ENCODE results near the gene KRTAP9-4. TPM values are rescaled to one million over a fixed set of nuclear protein-coding genes. Genes with fewer than 3 reads are reported as not detected.
"Not testable (repeated sequence)": the region's sequence is repeated elsewhere in the genome, so short reads cannot be mapped to it uniquely, and the experiment has no call there.

Gene KRTAP9-4
- total RNA-seq (2014; rRNA removed; shearing (Covaris generic)), result not detected in 2 replicates

DNA sequence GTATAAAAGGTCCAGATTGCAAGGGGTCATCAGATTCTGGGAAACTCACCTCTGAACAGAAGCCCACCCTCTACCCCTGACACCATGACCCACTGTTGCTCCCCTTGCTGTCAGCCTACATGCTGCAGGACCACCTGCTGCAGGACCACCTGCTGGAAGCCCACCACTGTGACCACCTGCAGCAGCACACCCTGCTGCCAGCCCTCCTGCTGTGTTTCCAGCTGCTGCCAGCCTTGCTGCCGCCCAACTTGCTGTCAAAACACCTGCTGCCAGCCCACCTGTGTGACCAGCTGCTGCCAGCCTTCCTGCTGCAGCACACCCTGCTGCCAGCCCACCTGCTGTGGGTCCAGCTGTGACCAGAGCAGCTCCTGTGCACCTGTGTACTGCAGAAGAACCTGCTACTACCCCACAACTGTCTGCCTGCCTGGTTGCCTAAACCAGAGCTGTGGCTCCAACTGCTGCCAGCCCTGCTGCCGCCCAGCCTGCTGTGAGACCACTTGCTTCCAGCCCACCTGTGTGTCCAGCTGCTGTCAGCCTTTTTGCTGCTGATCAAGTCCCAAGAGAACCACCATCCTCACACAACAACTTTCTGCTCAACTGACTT lies at the start of gene KRTAP9-4:
Gene KRTAP9-4, plus strand, starts transcription at position 51 of the 604 bp plus-strand sequence. Its CDS starts 34 bp downstream, at position 85.
- H3K4me3 ChIP-seq (ENCODE audit: insufficient read depth, low read depth, low read length); H3K27me3 ChIP-seq (ENCODE audit: control insufficient read depth, insufficient read depth, low read length); DNase-seq; H3K36me3 ChIP-seq (replicated peaks; ENCODE audit: control insufficient read depth, insufficient read depth, low read length): not testable (repeated sequence)

GRCh38 chr17:41211845-41212466 lies 37.5 kb upstream of the KRTAP9-4 start:
- Histone ChIP-seq H3K4me3 (ENCODE audit: insufficient read depth, low read depth, low read length) (no peak overlapping the region), H3K27me3 (ENCODE audit: control insufficient read depth, insufficient read depth, low read length) (no peaks in the 10 kb centered on the region), H3K36me3 (replicated peaks; ENCODE audit: control insufficient read depth, insufficient read depth, low read length) (no peaks in the 10 kb centered on the region)
- DNase-seq, result no peak

- Histone ChIP-seq H3K36me3 (replicated peaks; ENCODE audit: control insufficient read depth, insufficient read depth, low read length) (no peaks in the 10 kb centered on the region), H3K4me3 (ENCODE audit: insufficient read depth, low read depth, low read length) (no peak overlapping the region), H3K27me3 (ENCODE audit: control insufficient read depth, insufficient read depth, low read length) (no peaks in the 10 kb centered on the region)
- no peak for DNase-seq
These were observed 36.8 kb upstream of the KRTAP9-4 start for GRCh38 chr17:41212524-41213169.

DNA sequence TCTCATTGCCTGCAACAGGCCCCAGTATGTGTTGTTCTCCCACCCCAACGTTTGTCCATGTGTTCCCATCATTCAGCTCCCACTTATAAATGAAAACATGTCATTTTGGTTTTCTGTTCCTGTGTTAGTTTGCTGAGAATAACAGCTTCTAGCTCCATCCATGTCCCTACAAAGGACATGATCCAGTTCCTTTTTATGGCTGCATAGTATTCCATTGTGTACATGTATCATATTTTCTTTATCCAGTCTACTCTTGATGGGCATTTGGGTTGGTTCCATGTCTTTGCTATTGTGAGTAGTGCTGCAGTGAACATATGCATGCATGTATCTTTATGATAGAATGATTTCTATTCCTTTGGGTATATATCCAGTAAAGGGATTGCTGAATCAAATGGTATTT lies 33.8 kb upstream of the KRTAP9-4 start:
- no peaks in the 10 kb centered on the region for H3K27me3 ChIP-seq (ENCODE audit: control insufficient read depth, insufficient read depth, low read length)
- H3K4me3 ChIP-seq (ENCODE audit: insufficient read depth, low read depth, low read length), result no peak overlapping the region
- no peaks in the 10 kb centered on the region for H3K36me3 ChIP-seq (replicated peaks; ENCODE audit: control insufficient read depth, insufficient read depth, low read length)
- DNase-seq, result no peak

DNA sequence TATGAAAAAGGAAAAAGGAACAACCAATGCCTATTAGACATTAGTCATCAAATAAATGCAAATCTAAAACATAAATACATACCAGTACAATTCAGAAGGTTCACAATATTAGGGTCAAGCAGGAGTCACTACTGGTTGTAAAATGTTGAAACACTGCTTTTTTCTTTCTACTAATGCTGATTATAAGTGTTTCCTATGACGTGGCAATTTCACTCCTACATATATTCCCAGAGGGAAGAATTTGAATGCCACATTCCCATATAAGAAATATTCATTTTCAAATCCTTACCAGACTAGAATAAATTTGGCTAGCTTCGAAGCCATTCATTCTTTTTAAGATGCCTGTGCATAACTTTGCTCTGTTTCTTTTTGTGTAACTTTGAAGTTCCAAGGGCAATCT lies 25.7 kb upstream of the KRTAP9-4 start:
- DNase-seq, result no peak
- H3K4me3 ChIP-seq (ENCODE audit: insufficient read depth, low read depth, low read length), result no peak overlapping the region
- H3K36me3 ChIP-seq (replicated peaks; ENCODE audit: control insufficient read depth, insufficient read depth, low read length), result no peaks in the 10 kb centered on the region
- no peaks in the 10 kb centered on the region for H3K27me3 ChIP-seq (ENCODE audit: control insufficient read depth, insufficient read depth, low read length)

DNA sequence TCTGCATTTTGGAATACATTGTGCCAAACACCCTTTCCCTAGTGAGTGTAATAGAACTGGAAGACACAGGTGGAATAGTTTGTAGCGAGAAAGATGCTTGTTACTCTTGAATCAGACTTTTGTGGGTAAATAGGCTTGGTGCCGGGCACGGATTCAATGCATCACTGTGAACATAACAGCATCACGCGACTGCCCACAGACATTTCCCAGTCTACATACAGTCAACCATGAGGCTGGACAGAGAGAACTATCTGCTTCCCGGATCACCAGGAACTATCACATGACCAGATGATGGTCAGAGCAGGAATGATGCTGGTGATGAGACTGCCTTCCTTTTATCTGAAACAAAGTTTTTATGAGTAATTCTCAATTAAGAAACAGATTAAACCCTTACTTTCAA lies 23.4 kb upstream of the KRTAP9-4 start:
- H3K4me3 ChIP-seq (ENCODE audit: insufficient read depth, low read depth, low read length), result no peak overlapping the region
- H3K27me3 ChIP-seq (ENCODE audit: control insufficient read depth, insufficient read depth, low read length), result no peaks in the 10 kb centered on the region
- DNase-seq, result no peak

DNA sequence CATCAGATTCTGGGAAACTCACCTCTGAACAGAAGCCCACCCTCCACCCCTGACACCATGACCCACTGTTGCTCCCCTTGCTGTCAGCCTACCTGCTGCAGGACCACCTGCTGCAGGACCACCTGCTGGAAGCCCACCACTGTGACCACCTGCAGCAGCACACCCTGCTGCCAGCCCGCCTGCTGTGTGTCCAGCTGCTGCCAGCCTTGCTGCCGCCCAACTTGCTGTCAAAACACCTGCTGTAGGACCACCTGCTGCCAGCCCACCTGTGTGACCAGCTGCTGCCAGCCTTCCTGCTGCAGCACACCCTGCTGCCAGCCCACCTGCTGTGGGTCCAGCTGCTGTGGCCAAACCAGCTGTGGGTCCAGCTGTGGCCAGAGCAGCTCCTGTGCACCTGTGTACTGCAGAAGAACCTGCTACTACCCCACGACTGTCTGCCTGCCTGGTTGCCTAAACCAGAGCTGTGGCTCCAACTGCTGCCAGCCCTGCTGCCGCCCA lies 22.8 kb upstream of the KRTAP9-4 start, which contains the start of gene KRTAP9-2:
Gene KRTAP9-2, plus strand, starts transcription at position 51 of the 498 bp plus-strand sequence. Its CDS starts 7 bp downstream, at position 58.
- H3K36me3 ChIP-seq (replicated peaks; ENCODE audit: control insufficient read depth, insufficient read depth, low read length); H3K27me3 ChIP-seq (ENCODE audit: control insufficient read depth, insufficient read depth, low read length); DNase-seq; H3K4me3 ChIP-seq (ENCODE audit: insufficient read depth, low read depth, low read length): not testable (repeated sequence)

More for the DNA sequence above, 23.4 kb upstream of the KRTAP9-4 start:
- H3K36me3 ChIP-seq (replicated peaks; ENCODE audit: control insufficient read depth, insufficient read depth, low read length), result no peaks in the 10 kb centered on the region

- Histone ChIP-seq H3K36me3 (replicated peaks; ENCODE audit: control insufficient read depth, insufficient read depth, low read length) (no peaks in the 10 kb centered on the region), H3K4me3 (ENCODE audit: insufficient read depth, low read depth, low read length) (no peak overlapping the region), H3K27me3 (ENCODE audit: control insufficient read depth, insufficient read depth, low read length) (no peaks in the 10 kb centered on the region)
- no peak for DNase-seq
These were observed 19.4 kb upstream of the KRTAP9-4 start for GRCh38 chr17:41230094-41230493.

GRCh38 chr17:41231731-41232130 lies 17.8 kb upstream of the KRTAP9-4 start:
- H3K36me3 ChIP-seq (replicated peaks; ENCODE audit: control insufficient read depth, insufficient read depth, low read length), result no peaks in the 10 kb centered on the region
- no peak overlapping the region for H3K4me3 ChIP-seq (ENCODE audit: insufficient read depth, low read depth, low read length)
- no peaks in the 10 kb centered on the region for H3K27me3 ChIP-seq (ENCODE audit: control insufficient read depth, insufficient read depth, low read length)
- no peak for DNase-seq

GRCh38 chr17:41232399-41233105 lies 16.9 kb upstream of the KRTAP9-4 start, which contains the start of gene KRTAP9-3:
Gene KRTAP9-3 (plus strand): TSS chr17:41232449. CDS start chr17:41232502, 53 bp downstream.
- not testable (repeated sequence) for H3K27me3 ChIP-seq (ENCODE audit: control insufficient read depth, insufficient read depth, low read length); H3K36me3 ChIP-seq (replicated peaks; ENCODE audit: control insufficient read depth, insufficient read depth, low read length); DNase-seq; H3K4me3 ChIP-seq (ENCODE audit: insufficient read depth, low read depth, low read length)

GRCh38 chr17:41237116-41237515 lies 12.4 kb upstream of the KRTAP9-4 start:
- not testable (repeated sequence) for DNase-seq; H3K36me3 ChIP-seq (replicated peaks; ENCODE audit: control insufficient read depth, insufficient read depth, low read length); H3K4me3 ChIP-seq (ENCODE audit: insufficient read depth, low read depth, low read length); H3K27me3 ChIP-seq (ENCODE audit: control insufficient read depth, insufficient read depth, low read length)

GRCh38 chr17:41237949-41238437 lies 11.5 kb upstream of the KRTAP9-4 start, which contains the start of gene KRTAP9-8:
Gene KRTAP9-8 (plus strand): TSS chr17:41237999. CDS start chr17:41238052, 53 bp downstream.
- not testable (repeated sequence) for H3K4me3 ChIP-seq (ENCODE audit: insufficient read depth, low read depth, low read length); DNase-seq; H3K27me3 ChIP-seq (ENCODE audit: control insufficient read depth, insufficient read depth, low read length); H3K36me3 ChIP-seq (replicated peaks; ENCODE audit: control insufficient read depth, insufficient read depth, low read length)

- H3K4me3 ChIP-seq (ENCODE audit: insufficient read depth, low read depth, low read length); H3K27me3 ChIP-seq (ENCODE audit: control insufficient read depth, insufficient read depth, low read length); DNase-seq; H3K36me3 ChIP-seq (replicated peaks; ENCODE audit: control insufficient read depth, insufficient read depth, low read length): not testable (repeated sequence)
These were observed 2.3 kb upstream of the KRTAP9-4 start for GRCh38 chr17:41246995-41247787.

All from H7 (cell line).